Neuronal stem cell (in vitro differentiated cells): ENCODE results near the gene PLD4.
A peak's percentile ranks its signal among the peaks of the same experiment; 100 is the strongest.

Source experiments
- DNase-seq: peaks from one replicate; pipeline ENCODE4 v3.0.0-alpha.2; 2013; ENCODE audit warnings: low spot score
- H2AFZ ChIP-seq: one replicate; pipeline ENCODE4 v1.6.1; 2013; ENCODE audit warnings: mild to moderate bottlenecking, low read length, inconsistent platforms
- H2AK5ac ChIP-seq: 2 replicates; pipeline ENCODE4 v1.6.1; 2013; ENCODE audit warnings: low read depth, mild to moderate bottlenecking, inconsistent platforms, low read length, moderate library complexity, mixed read lengths
- H2BK120ac ChIP-seq: 2 replicates; pipeline ENCODE4 v1.6.1; 2013; ENCODE audit warnings: low read depth, mild to moderate bottlenecking, inconsistent platforms, low read length, moderate library complexity, mixed read lengths
- H2BK12ac ChIP-seq: one replicate; pipeline ENCODE4 v1.6.1; 2013; ENCODE audit warnings: low read length, inconsistent platforms
- H2BK15ac ChIP-seq: 2 replicates; pipeline ENCODE4 v1.6.1; 2013; ENCODE audit warnings: mild to moderate bottlenecking, low read length, inconsistent platforms, mixed read lengths
- H2BK5ac ChIP-seq: one replicate; pipeline ENCODE4 v1.6.1; 2013; ENCODE audit warnings: inconsistent platforms, mild to moderate bottlenecking, low read length, moderate library complexity
- H3K14ac ChIP-seq: one replicate; pipeline ENCODE4 v1.6.1; 2013; ENCODE audit warnings: low read length, inconsistent platforms
- H3K18ac ChIP-seq: 2 replicates; pipeline ENCODE4 v1.6.1; 2013; ENCODE audit warnings: low read length, inconsistent platforms
- H3K23ac ChIP-seq: 2 replicates; pipeline ENCODE4 v1.6.1; 2013; ENCODE audit warnings: low read depth, mild to moderate bottlenecking, mixed read lengths, low read length, inconsistent platforms; ENCODE audit not compliant: poor library complexity
- H3K27ac ChIP-seq: replicated peaks from 3 replicates; pipeline ENCODE4 v1.5.1; 2013; ENCODE audit warnings: low read length, inconsistent platforms
- H3K27me3 ChIP-seq, 3 experiments: 2 replicates each; pipeline ENCODE4 v1.6.1; 2013; ENCODE audit warnings: low read length in 3 of 3, mild to moderate bottlenecking in 2 of 3, inconsistent platforms in 1 of 3, low read depth in 1 of 3, mixed read lengths in 1 of 3, moderate library complexity in 1 of 3; ENCODE audit not compliant: control insufficient read depth in 3 of 3, insufficient read depth in 3 of 3
- H3K36me3 ChIP-seq, 2 donors: replicated peaks in 1 of 2; 2 replicates each; pipeline ENCODE4 v1.6.1; 2013; ENCODE audit warnings: low read length in 2 of 2; ENCODE audit not compliant: control insufficient read depth in 2 of 2, insufficient read depth in 2 of 2
- H3K4ac ChIP-seq: 2 replicates; pipeline ENCODE4 v1.6.1; 2013; ENCODE audit warnings: inconsistent platforms, mild to moderate bottlenecking, low read length, moderate library complexity
- H3K4me1 ChIP-seq, 2 donors: 1 replicate in 1 of 2; 2 replicates in 1 of 2; pipeline ENCODE4 v1.6.1; 2013; ENCODE audit warnings: low read length in 2 of 2, low read depth in 1 of 2; ENCODE audit not compliant: control insufficient read depth in 2 of 2, insufficient read depth in 1 of 2
- H3K4me2 ChIP-seq: one replicate; pipeline ENCODE4 v1.6.1; 2013; ENCODE audit warnings: mild to moderate bottlenecking, low read length, inconsistent platforms; ENCODE audit not compliant: insufficient read depth, poor library complexity, severe bottlenecking
- H3K4me3 ChIP-seq, 2 donors: 2 replicates each; pipeline ENCODE4 v1.5.1; 2013; ENCODE audit warnings: low read length in 2 of 2, mild to moderate bottlenecking in 2 of 2, inconsistent platforms in 1 of 2, moderate library complexity in 1 of 2
- H3K79me1 ChIP-seq: one replicate; pipeline ENCODE4 v1.6.1; 2013; ENCODE audit warnings: low read depth, mild to moderate bottlenecking, inconsistent platforms, low read length, moderate library complexity
- H3K9ac ChIP-seq: one replicate; pipeline ENCODE4 v1.6.1; 2013; ENCODE audit warnings: mild to moderate bottlenecking, low read depth, low read length, inconsistent platforms; ENCODE audit not compliant: poor library complexity
- H3K9me3 ChIP-seq, 2 donors: replicated peaks in 1 of 2; 2 replicates each; pipeline versions ENCODE3 to v1.6.1; 2013; ENCODE audit warnings: low read length in 2 of 2, mild to moderate bottlenecking in 2 of 2, inconsistent platforms in 1 of 2, low read depth in 1 of 2, mixed read lengths in 1 of 2, moderate library complexity in 1 of 2; ENCODE audit not compliant: control insufficient read depth in 2 of 2, insufficient read depth in 1 of 2
- H4K8ac ChIP-seq: one replicate; pipeline ENCODE4 v1.6.1; 2013; ENCODE audit warnings: low read depth, mild to moderate bottlenecking, inconsistent platforms, low read length, moderate library complexity
- H4K91ac ChIP-seq: one replicate; pipeline ENCODE4 v1.6.1; 2013; ENCODE audit warnings: low read length, low read depth, mild to moderate bottlenecking, inconsistent platforms; ENCODE audit not compliant: poor library complexity
- WGBS, 2 donors: extraction: QIAGEN DNeasy Blood & Tissue Kit; methylation state at CpG; one replicate each; pipeline ENCODE4 v1.1.7; 2013; ENCODE audit warnings: missing lambda C conversion rate in 2 of 2, mixed read lengths in 1 of 2; ENCODE audit not compliant: insufficient read length in 2 of 2, insufficient replicate concordance in 1 of 2; ENCODE audit errors: extremely low coverage in 2 of 2; 5-methylcytosine and 5-hydroxymethylcytosine counted together

The PLD4 gene

GRCh38 chr14:104969741-104970230 lies 45.1 kb downstream of the PLD4 start:
- Histone ChIP-seq H3K14ac (peak overlapping the region; percentile 56), H3K36me3 (no peaks in the 10 kb centered on the region), H3K23ac (peak overlapping the region; percentile 65), H3K27me3 (peaks cover 0 to 88% (median 9%) of the 10 kb centered on the region in 3 experiments), H3K27ac (no peak overlapping the region), H3K18ac (peak overlapping the region; percentile 78), H2AFZ (no peak overlapping the region), H2AK5ac (peak overlapping the region; percentile 83), H3K9me3 (peaks cover 0 to 2% of the 10 kb centered on the region in 2 donors), H3K4me2 (no peak overlapping the region), H4K91ac (no peak overlapping the region), H3K4me1 (peaks cover 22 to 40% of the 10 kb centered on the region in 2 donors), H4K8ac (peak overlapping the region; percentile 5), H2BK5ac (peak overlapping the region; percentile 55), H3K4ac (no peak overlapping the region), H2BK15ac (peak overlapping the region; percentile 95), H2BK120ac (peak overlapping the region; percentile 2), H3K79me1 (no peaks in the 10 kb centered on the region), H2BK12ac (peak overlapping the region; percentile 66), H3K4me3 (no peak overlapping the region), H3K9ac (no peak overlapping the region)
- no peak for DNase-seq
- WGBS, 2 donors = no CpG with 5 or more reads among the region's 10 CpGs

- peak overlapping the region; percentile 72 for H4K8ac ChIP-seq
- H3K27me3 ChIP-seq = peaks cover 0 to 92% (median 9%) of the 10 kb centered on the region in 3 experiments
- peaks cover 0 to 2% of the 10 kb centered on the region in 2 donors for H3K9me3 ChIP-seq
- peak overlapping the region; percentile 95 for H2BK15ac ChIP-seq
- no CpG with 5 or more reads among the region's 19 CpGs for WGBS, 2 donors
- H3K23ac ChIP-seq = peak overlapping the region; percentile 65
- no peak overlapping the region for H3K4ac ChIP-seq
- H2BK12ac ChIP-seq = peak overlapping the region; percentile 75
- H3K27ac ChIP-seq = no peak overlapping the region
- H4K91ac ChIP-seq = no peak overlapping the region
- no peak overlapping the region for H3K4me3 ChIP-seq
- no peaks in the 10 kb centered on the region for H3K79me1 ChIP-seq
- H2BK120ac ChIP-seq = peak overlapping the region; percentile 2
- H3K36me3 ChIP-seq = no peaks in the 10 kb centered on the region
- peak overlapping the region; percentile 78 for H3K18ac ChIP-seq
- no peak overlapping the region for H3K14ac ChIP-seq
- H3K4me2 ChIP-seq = no peak overlapping the region
- H3K9ac ChIP-seq = peak overlapping the region; percentile 50
- peak overlapping the region; percentile 29 for H2AFZ ChIP-seq
- peak overlapping the region; percentile 55 for H2BK5ac ChIP-seq
- no peak for DNase-seq
- peaks cover 22 to 41% of the 10 kb centered on the region in 2 donors for H3K4me1 ChIP-seq
- H2AK5ac ChIP-seq = peak overlapping the region; percentile 89
Measured at GRCh38 chr14:104970231-104971068, 45.8 kb downstream of the PLD4 start.

GRCh38 chr14:104971447-104972240 lies 47.0 kb downstream of the PLD4 start:
- no peak overlapping the region for H2BK5ac ChIP-seq
- peaks cover 0 to 2% of the 10 kb centered on the region in 2 donors for H3K9me3 ChIP-seq
- no peaks in the 10 kb centered on the region for H3K36me3 ChIP-seq
- H3K27ac ChIP-seq = no peak overlapping the region
- peak overlapping the region in 1 of 2 donors; percentile 46 for H3K4me3 ChIP-seq
- H3K4me1 ChIP-seq = peaks cover 28 to 47% of the 10 kb centered on the region in 2 donors
- peaks cover 0 to 90% (median 9%) of the 10 kb centered on the region in 3 experiments for H3K27me3 ChIP-seq
- H4K8ac ChIP-seq = no peak overlapping the region
- H3K23ac ChIP-seq = peak overlapping the region; percentile 77
- no peak overlapping the region for H2BK120ac ChIP-seq
- no peak overlapping the region for H3K14ac ChIP-seq
- WGBS, 2 donors = no CpG with 5 or more reads among the region's 12 CpGs
- H3K79me1 ChIP-seq = no peaks in the 10 kb centered on the region
- DNase-seq = no peak
- no peak overlapping the region for H3K4me2 ChIP-seq
- H3K9ac ChIP-seq = no peak overlapping the region
- no peak overlapping the region for H3K4ac ChIP-seq
- no peak overlapping the region for H4K91ac ChIP-seq
- no peak overlapping the region for H2AFZ ChIP-seq
- peak overlapping the region; percentile 73 for H2BK12ac ChIP-seq
- peak overlapping the region; percentile 94 for H2AK5ac ChIP-seq
- H2BK15ac ChIP-seq = peak overlapping the region; percentile 90
- peak overlapping the region; percentile 71 for H3K18ac ChIP-seq
